OCI-LY3 (cell line): ENCODE measurements around the gene SMIM41.

Experiments used
- H2AFZ ChIP-seq: fragments of 200-600, 300-600 bp; shearing (Covaris generic); 2 replicates; pipeline ENCODE4 v1.6.0; 2014; ENCODE audit warnings: antibody characterized with exemption, low read depth, low read length
- H3K27ac ChIP-seq: fragments of 200-600, 300-600 bp; sonication (generic); 2 replicates; pipeline ENCODE4 v1.5.1; 2014; ENCODE audit warnings: mild to moderate bottlenecking, low read length, moderate library complexity, mixed read lengths
- H3K27me3 ChIP-seq: fragments of 200-600, 300-600 bp; sonication (generic); 2 replicates; pipeline ENCODE4 v1.6.1; 2014; ENCODE audit warnings: low read depth, low read length, mixed read lengths
- H3K36me3 ChIP-seq: fragments of 200-600, 300-600 bp; sonication (generic); replicated peaks from 2 replicates; pipeline ENCODE3; 2014; ENCODE audit warnings: low read depth, low read length, mixed read lengths
- H3K4me1 ChIP-seq: fragments of 300-600, 200-600 bp; sonication (generic); 2 replicates; pipeline ENCODE4 v1.6.1; 2014; ENCODE audit warnings: low read length, mixed read lengths
- H3K4me2 ChIP-seq: fragments of 200-600, 300-600 bp; sonication (generic); 2 replicates; pipeline ENCODE4 v1.6.1; 2014; ENCODE audit warnings: low read length, mixed read lengths
- H3K4me3 ChIP-seq: fragments of 300-600, 200-600 bp; sonication (generic); 2 replicates; pipeline ENCODE4 v1.5.1; 2014; ENCODE audit warnings: antibody characterized with exemption, mild to moderate bottlenecking, low read length, moderate library complexity
- H3K79me2 ChIP-seq: fragments of 300-600, 200-600 bp; shearing (Covaris generic); 2 replicates; pipeline ENCODE4 v1.6.1; 2014; ENCODE audit warnings: mild to moderate bottlenecking, low read length, mixed read lengths
- H3K9ac ChIP-seq: fragments of 300-600, 200-600 bp; shearing (Covaris generic); 2 replicates; pipeline ENCODE4 v1.6.0; 2014; ENCODE audit warnings: mild to moderate bottlenecking, low read length, moderate library complexity
- H3K9me3 ChIP-seq: fragments of 200-600, 300-600 bp; shearing (Covaris generic); 2 replicates; pipeline ENCODE4 v1.6.1; 2014; ENCODE audit warnings: low read length, mixed read lengths; ENCODE audit not compliant: insufficient read depth
- H4K20me1 ChIP-seq: fragments of 200-600, 300-600 bp; sonication (generic); 2 replicates; pipeline ENCODE4 v1.6.1; 2016; ENCODE audit warnings: low read length, mixed read lengths; ENCODE audit not compliant: insufficient read depth
- CTCF ChIP-seq: fragments of 200-600, 300-600 bp; sonication (generic); IDR thresholded peaks from 2 replicates; pipeline ENCODE4 v1.5.1; 2014; ENCODE audit warnings: antibody characterized with exemption, low read length, low read depth
- EZH2phosphoT487 ChIP-seq: fragments of 200-600 bp; shearing (Covaris generic); IDR thresholded peaks from 2 replicates; pipeline ENCODE4 v1.6.1; 2018; ENCODE audit warnings: antibody characterized with exemption, mixed run types, low read depth

The SMIM41 gene

GRCh38 chr12:52151153-52151836 lies 71.8 kb downstream of the SMIM41 start:
- H3K79me2 ChIP-seq = no peaks in the 10 kb centered on the region
- H4K20me1 ChIP-seq = no peaks in the 10 kb centered on the region
- no peak overlapping the region for H3K4me3 ChIP-seq
- no peak overlapping the region for H3K9ac ChIP-seq
- no peak for TF ChIP-seq EZH2phosphoT487
- TF ChIP-seq CTCF = no peak
- H3K9me3 ChIP-seq = no peaks in the 10 kb centered on the region
- H3K27ac ChIP-seq = no peak overlapping the region
- no peak overlapping the region for H3K4me2 ChIP-seq
- H3K27me3 ChIP-seq = no peaks in the 10 kb centered on the region
- no peak overlapping the region for H2AFZ ChIP-seq
- no peaks in the 10 kb centered on the region for H3K4me1 ChIP-seq
- H3K36me3 ChIP-seq = no peaks in the 10 kb centered on the region

GRCh38 chr12:52151837-52152783 lies 72.6 kb downstream of the SMIM41 start:
- no peak for TF ChIP-seq EZH2phosphoT487
- peak; percentile 44 for TF ChIP-seq CTCF
- Histone ChIP-seq H3K9me3 (no peaks in the 10 kb centered on the region), H3K36me3 (no peaks in the 10 kb centered on the region), H3K27me3 (no peaks in the 10 kb centered on the region), H3K4me3 (peak overlapping the region; percentile 52; the same call in 1 of the 2 replicates), H3K9ac (no peak overlapping the region), H4K20me1 (no peaks in the 10 kb centered on the region), H2AFZ (no peak overlapping the region), H3K4me2 (no peak overlapping the region), H3K79me2 (no peaks in the 10 kb centered on the region), H3K27ac (no peak overlapping the region), H3K4me1 (no peaks in the 10 kb centered on the region)

GRCh38 chr12:52152905-52153317 lies 73.4 kb downstream of the SMIM41 start:
- no peak overlapping the region for H3K27ac ChIP-seq
- H3K9me3 ChIP-seq = no peaks in the 10 kb centered on the region
- TF ChIP-seq CTCF (no peak), EZH2phosphoT487 (no peak)
- H3K27me3 ChIP-seq = no peaks in the 10 kb centered on the region
- H3K4me1 ChIP-seq = no peaks in the 10 kb centered on the region
- no peaks in the 10 kb centered on the region for H3K36me3 ChIP-seq
- H3K4me2 ChIP-seq = no peak overlapping the region
- H3K4me3 ChIP-seq = no peak overlapping the region
- no peaks in the 10 kb centered on the region for H4K20me1 ChIP-seq
- no peaks in the 10 kb centered on the region for H3K79me2 ChIP-seq
- H2AFZ ChIP-seq = no peak overlapping the region
- no peak overlapping the region for H3K9ac ChIP-seq
